ENCODE data around the gene GNL3.

GRCh38 chr3:52650439-52650838 is 35.4 kb upstream of the GNL3 start:
- TF ChIP-seq GLIS3 (CRISPR knock-in tag; IDR thresholded peaks at IDR 0.05) (no peak), ZNF70 (CRISPR knock-in tag; IDR thresholded peaks at IDR 0.05) (no peak), PATZ1 (CRISPR knock-in tag; IDR thresholded peaks at IDR 0.05; ENCODE audit: borderline replicate concordance) (no peak), RARB (CRISPR knock-in tag; IDR thresholded peaks at IDR 0.05) (no peak), OSR1 (CRISPR knock-in tag; IDR thresholded peaks at IDR 0.05) (no peak), ZC3H10 (CRISPR knock-in tag; IDR thresholded peaks at IDR 0.05) (no peak), POU6F1 (CRISPR knock-in tag; IDR thresholded peaks at IDR 0.05; ENCODE audit: borderline replicate concordance, low read depth) (no peak), SNAI2 (CRISPR knock-in tag; IDR thresholded peaks at IDR 0.05) (no peak), ZFP3 (CRISPR knock-in tag; IDR thresholded peaks at IDR 0.05) (no peak)

All from SK-N-SH treated with all-trans-retinoic acid at 6 μM for 48 hours (cell line).